ENCODE data around the gene KIFC1. TPM values are rescaled to one million over a fixed set of nuclear protein-coding genes. Genes with fewer than 3 reads are reported as not detected.

KIFC1 gene
- total RNA-seq, 1 experiment from 2014 or later: 123 TPM

- Histone ChIP-seq H3K36me3 (ENCODE audit: insufficient read depth, low read length, poor library complexity, severe bottlenecking) (peaks cover 45% of the 10 kb centered on the region), H3K9me3 (ENCODE audit: low read depth, low read length, poor library complexity, severe bottlenecking) (no peaks in the 10 kb centered on the region), H3K4me1 (ENCODE audit: insufficient read depth, low read length, poor library complexity, severe bottlenecking) (peaks cover 25% of the 10 kb centered on the region), H3K4me3 (ENCODE audit: low read depth, low read length, poor library complexity, severe bottlenecking) (no peak overlapping the region), H3K27ac (ENCODE audit: low read depth, low read length, poor library complexity, severe bottlenecking) (no peak overlapping the region), H3K27me3 (replicated peaks; ENCODE audit: insufficient read depth, low read depth, low read length, poor library complexity) (no peaks in the 10 kb centered on the region)
- CTCF ChIA-PET: no interaction called here
- peak; percentile 59 for TF ChIP-seq CTCF (conservative IDR thresholded peaks at IDR 0.05; ENCODE audit: low read depth, low read length)
- no peak for TF ChIP-seq EZH2 (IDR thresholded peaks at IDR 0.05; ENCODE audit: borderline replicate concordance, low read depth, low read length, poor library complexity, severe bottlenecking)
- intact Hi-C loops (cut with micrococcal nuclease; ENCODE audit: unreplicated experiment): loop anchor here (10.0 kb wide), 1 partner anchor 100 kb away; the partner anchor contains the start of genes TAPBP and ZBTB22
- peak; percentile 52 for DNase-seq (ENCODE audit: low spot score)
- POLR2A ChIA-PET (ENCODE audit: low non-redundant PET): interaction anchor here (0.6 kb wide), 1 partner anchor 19 kb away, joined by 5 read pairs; no protein-coding TSS in a partner anchor
- no TSS peak for BruUV-seq (replicated peaks)
Observed at GRCh38 chr6:33414592-33415271, 23.1 kb downstream of the KIFC1 start.

GRCh38 chr6:33415831-33416230, 24.2 kb downstream of the KIFC1 start:
- H3K4me1 ChIP-seq (ENCODE audit: insufficient read depth, low read length, poor library complexity, severe bottlenecking): peaks cover 24% of the 10 kb centered on the region
- no peak overlapping the region for H3K4me3 ChIP-seq (ENCODE audit: low read depth, low read length, poor library complexity, severe bottlenecking)
- H3K27me3 ChIP-seq (replicated peaks; ENCODE audit: insufficient read depth, low read depth, low read length, poor library complexity): no peaks in the 10 kb centered on the region
- intact Hi-C loops (cut with micrococcal nuclease; ENCODE audit: unreplicated experiment): loop anchor here (10.0 kb wide), 1 partner anchor 101 kb away; the partner anchor contains the start of genes TAPBP and ZBTB22
- no TSS peak for BruUV-seq (replicated peaks)
- no peaks in the 10 kb centered on the region for H3K9me3 ChIP-seq (ENCODE audit: low read depth, low read length, poor library complexity, severe bottlenecking)
- no peak overlapping the region for H3K27ac ChIP-seq (ENCODE audit: low read depth, low read length, poor library complexity, severe bottlenecking)
- DNase-seq (ENCODE audit: low spot score): no peak
- H3K36me3 ChIP-seq (ENCODE audit: insufficient read depth, low read length, poor library complexity, severe bottlenecking): peaks cover 45% of the 10 kb centered on the region
- TF ChIP-seq EZH2 (IDR thresholded peaks at IDR 0.05; ENCODE audit: borderline replicate concordance, low read depth, low read length, poor library complexity, severe bottlenecking) (no peak), CTCF (conservative IDR thresholded peaks at IDR 0.05; ENCODE audit: low read depth, low read length) (no peak)
- CTCF ChIA-PET: no interaction called here
- POLR2A ChIA-PET (ENCODE audit: low non-redundant PET): no interaction called here

GRCh38 chr6:33416386-33417127, 24.9 kb downstream of the KIFC1 start:
- ChIA-PET POLR2A (ENCODE audit: low non-redundant PET) (no interaction called here), CTCF (no interaction called here)
- no peak for TF ChIP-seq CTCF (conservative IDR thresholded peaks at IDR 0.05; ENCODE audit: low read depth, low read length)
- TF ChIP-seq EZH2 (IDR thresholded peaks at IDR 0.05; ENCODE audit: borderline replicate concordance, low read depth, low read length, poor library complexity, severe bottlenecking): no peak
- intact Hi-C loops (cut with micrococcal nuclease; ENCODE audit: unreplicated experiment): loop anchor here (10.0 kb wide), 1 partner anchor 102 kb away; the partner anchor contains the start of genes TAPBP and ZBTB22
- H3K4me1 ChIP-seq (ENCODE audit: insufficient read depth, low read length, poor library complexity, severe bottlenecking): peaks cover 24% of the 10 kb centered on the region
- TSS peak; percentile 73 for BruUV-seq (replicated peaks)
- peak overlapping the region; percentile 72 for H3K27ac ChIP-seq (ENCODE audit: low read depth, low read length, poor library complexity, severe bottlenecking)
- peak overlapping the region; percentile 61 for H3K4me3 ChIP-seq (ENCODE audit: low read depth, low read length, poor library complexity, severe bottlenecking)
- no peaks in the 10 kb centered on the region for H3K27me3 ChIP-seq (replicated peaks; ENCODE audit: insufficient read depth, low read depth, low read length, poor library complexity)
- peaks cover 45% of the 10 kb centered on the region for H3K36me3 ChIP-seq (ENCODE audit: insufficient read depth, low read length, poor library complexity, severe bottlenecking)
- H3K9me3 ChIP-seq (ENCODE audit: low read depth, low read length, poor library complexity, severe bottlenecking): no peaks in the 10 kb centered on the region
- DNase-seq (ENCODE audit: low spot score): no peak
